MCF 10A (cell line): ENCODE measurements around the gene MTMR10. TPM values are rescaled to one million over a fixed set of nuclear protein-coding genes. Genes with fewer than 3 reads are reported as not detected.
A peak's percentile ranks its signal among the peaks of the same experiment; 100 is the strongest.

ENCODE experiments used
- BruUV-seq: library from RNA; stranded (reverse); fragments of 400-500 nt; replicated peaks from 2 replicates; lab custom pipeline; 2021; lab: Mats Ljungman, UMichigan
- CTCF ChIA-PET: fragments of 300-600 bp; sonication (Branson Sonifier 250); formaldehyde crosslinking; extraction: SDS; loops from one replicate; lab custom pipeline; 2021; ENCODE audit warnings: antibody characterized with exemption, inconsistent platforms; lab: Yijun Ruan, JAX
- POLR2A ChIA-PET: fragments of 300-600, 350-650 bp; sonication (Branson Sonifier 250); formaldehyde crosslinking; extraction: SDS; loops from one replicate; lab custom pipeline; 2020; ENCODE audit warnings: antibody characterized with exemption, inconsistent platforms; lab: Yijun Ruan, JAX
- DNase-seq: peaks from one replicate; pipeline ENCODE4 v3.0.0-alpha.2; 2018; ENCODE audit not compliant: unreplicated experiment
- H3K27ac Mint-ChIP-seq: one replicate; pipeline ENCODE4 v1.8.0; 2022; ENCODE audit warnings: mild to moderate bottlenecking, low read depth, mixed read lengths; ENCODE audit not compliant: unreplicated experiment
- H3K27me3 Mint-ChIP-seq: one replicate; pipeline ENCODE4 v1.8.0; 2022; ENCODE audit warnings: mixed read lengths; ENCODE audit not compliant: insufficient read depth, unreplicated experiment
- H3K36me3 Mint-ChIP-seq: one replicate; pipeline ENCODE4 v1.8.0; 2022; ENCODE audit warnings: mild to moderate bottlenecking, moderate library complexity, mixed read lengths; ENCODE audit not compliant: insufficient read depth, unreplicated experiment
- H3K4me1 Mint-ChIP-seq: one replicate; pipeline ENCODE4 v1.8.0; 2022; ENCODE audit warnings: mixed read lengths; ENCODE audit not compliant: insufficient read depth, unreplicated experiment
- H3K4me3 Mint-ChIP-seq: one replicate; pipeline ENCODE4 v1.8.0; 2022; ENCODE audit warnings: mild to moderate bottlenecking, moderate library complexity, mixed read lengths; ENCODE audit not compliant: unreplicated experiment
- H3K9me3 Mint-ChIP-seq: one replicate; pipeline ENCODE4 v1.8.0; 2022; ENCODE audit warnings: mixed read lengths; ENCODE audit not compliant: unreplicated experiment
- intact Hi-C: fragments of 100-400 bp; cut with micrococcal nuclease; formaldehyde crosslinking; loops from 2 replicates; pipeline ENCODE4 v1.14.1; 2022
- total RNA-seq: library from RNA; stranded (reverse); gene quantifications from 2 replicates; pipeline ENCODE4 v1.2.3, GENCODE V29; 2022
- TF ChIP-seq, protein P1 (sequence below): fragments of 200-600 bp; IDR thresholded peaks from one replicate; pipeline ENCODE4 v1.8.0; 2022; ENCODE audit warnings: antibody characterized with exemption, mild to moderate bottlenecking; ENCODE audit not compliant: unreplicated experiment

MTMR10 gene
- total RNA-seq, 1 experiment from 2014 or later, result 11.4 TPM

DNA sequence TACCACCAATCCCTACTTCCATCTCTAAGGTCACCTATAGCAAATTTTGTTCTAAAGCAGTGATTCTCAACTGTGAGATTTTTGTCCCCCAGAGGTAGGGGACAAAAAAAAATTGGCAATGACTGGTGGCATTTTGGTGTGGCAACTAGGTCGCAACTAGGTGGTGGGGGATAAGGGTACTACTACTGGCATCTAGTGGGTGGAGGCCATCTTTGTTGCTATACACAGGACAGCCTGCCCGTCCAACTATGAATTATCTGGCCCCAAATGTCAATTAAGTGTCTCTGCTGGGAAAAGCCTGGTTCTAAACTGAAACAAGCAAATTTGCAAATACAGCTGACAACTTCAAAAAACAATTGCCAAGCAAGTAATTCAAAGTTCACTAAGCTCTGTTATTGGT is 1.4 kb downstream of the MTMR10 start:
- DNase-seq, result peak; percentile 6
- BruUV-seq, result TSS peak; percentile 53
- Mint-ChIP-seq H3K27ac (peak overlapping the region; percentile 97), H3K36me3 (peaks cover 6% of the 10 kb centered on the region), H3K27me3 (no peaks in the 10 kb centered on the region), H3K4me1 (peaks cover 16% of the 10 kb centered on the region), H3K9me3 (no peaks in the 10 kb centered on the region), H3K4me3 (peak overlapping the region; percentile 92)
- intact Hi-C loops, result loop anchor here (2.0 to 5.0 kb wide), 3 partner anchors 88 to 497 kb away; partner anchors contain the start of gene FAN1
- TF ChIP-seq, protein P1, sequence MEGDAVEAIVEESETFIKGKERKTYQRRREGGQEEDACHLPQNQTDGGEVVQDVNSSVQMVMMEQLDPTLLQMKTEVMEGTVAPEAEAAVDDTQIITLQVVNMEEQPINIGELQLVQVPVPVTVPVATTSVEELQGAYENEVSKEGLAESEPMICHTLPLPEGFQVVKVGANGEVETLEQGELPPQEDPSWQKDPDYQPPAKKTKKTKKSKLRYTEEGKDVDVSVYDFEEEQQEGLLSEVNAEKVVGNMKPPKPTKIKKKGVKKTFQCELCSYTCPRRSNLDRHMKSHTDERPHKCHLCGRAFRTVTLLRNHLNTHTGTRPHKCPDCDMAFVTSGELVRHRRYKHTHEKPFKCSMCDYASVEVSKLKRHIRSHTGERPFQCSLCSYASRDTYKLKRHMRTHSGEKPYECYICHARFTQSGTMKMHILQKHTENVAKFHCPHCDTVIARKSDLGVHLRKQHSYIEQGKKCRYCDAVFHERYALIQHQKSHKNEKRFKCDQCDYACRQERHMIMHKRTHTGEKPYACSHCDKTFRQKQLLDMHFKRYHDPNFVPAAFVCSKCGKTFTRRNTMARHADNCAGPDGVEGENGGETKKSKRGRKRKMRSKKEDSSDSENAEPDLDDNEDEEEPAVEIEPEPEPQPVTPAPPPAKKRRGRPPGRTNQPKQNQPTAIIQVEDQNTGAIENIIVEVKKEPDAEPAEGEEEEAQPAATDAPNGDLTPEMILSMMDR, result no peak
- POLR2A ChIA-PET, result interaction anchor here (0.6 to 4.0 kb wide), 10 partner anchors 9 to 448 kb away, joined by 3 to 35 read pairs (median 4); partner anchors contain the start of gene FAN1
- CTCF ChIA-PET, result interaction anchor here (0.5 to 1.5 kb wide), 2 partner anchors 27 to 1867 kb away, joined by 3 to 5 read pairs; no protein-coding TSS in a partner anchor

DNA sequence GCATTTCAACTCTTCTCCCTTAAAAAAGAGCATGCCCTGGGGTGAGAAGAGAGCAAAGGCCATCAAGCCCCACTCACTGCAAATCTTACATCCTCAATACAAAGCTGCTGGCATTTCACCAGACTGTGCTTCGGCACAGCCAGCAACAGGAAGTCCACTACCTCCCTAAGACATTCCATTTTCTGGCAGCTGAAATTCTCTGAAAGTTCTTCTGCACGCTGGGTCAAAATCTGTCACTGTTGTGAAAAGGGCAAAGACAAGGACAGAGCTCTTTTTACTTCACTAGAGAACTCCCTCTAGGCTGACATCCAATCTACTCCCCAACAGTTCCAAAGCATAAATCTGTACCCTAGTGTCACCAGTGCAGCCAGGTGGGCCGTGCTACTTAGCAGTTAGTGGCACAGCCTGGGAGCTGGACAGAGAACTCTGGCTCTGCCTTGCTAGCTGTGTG is 6.3 kb downstream of the MTMR10 start:
- intact Hi-C loops, result no loop called here
- BruUV-seq, result no TSS peak

DNA sequence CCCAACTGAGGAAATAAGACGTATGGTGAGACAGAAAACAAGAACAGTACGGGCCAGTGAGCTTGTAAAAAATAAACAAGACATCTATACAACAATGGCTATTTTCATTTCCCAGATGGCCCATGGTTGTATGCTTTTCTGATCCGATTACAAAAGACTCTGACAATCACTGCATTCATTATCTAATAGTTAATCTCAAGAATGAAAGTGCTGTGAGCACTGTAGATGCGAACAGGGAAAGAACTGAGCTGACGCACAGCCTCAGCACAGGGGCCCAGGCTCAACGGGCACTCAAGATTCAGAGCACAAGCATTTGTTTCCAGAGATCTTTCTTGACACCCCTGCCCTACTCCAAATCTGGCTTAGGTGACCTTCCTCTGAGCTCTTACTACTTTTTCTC is 6.9 kb downstream of the MTMR10 start:
- ChIA-PET CTCF (no interaction called here), POLR2A (no interaction called here)
- Mint-ChIP-seq H3K36me3 (peaks cover 28% of the 10 kb centered on the region), H3K27ac (no peak overlapping the region), H3K4me3 (no peak overlapping the region), H3K4me1 (peaks cover 21% of the 10 kb centered on the region), H3K9me3 (no peaks in the 10 kb centered on the region), H3K27me3 (no peaks in the 10 kb centered on the region)
- intact Hi-C loops, result no loop called here
- TF ChIP-seq, protein P1, result no peak
- no TSS peak for BruUV-seq
- DNase-seq, result no peak

More for the DNA sequence above, 6.3 kb downstream of the MTMR10 start:
- Mint-ChIP-seq H3K27ac (no peak overlapping the region), H3K36me3 (peaks cover 28% of the 10 kb centered on the region), H3K4me1 (peaks cover 25% of the 10 kb centered on the region), H3K9me3 (no peaks in the 10 kb centered on the region), H3K27me3 (no peaks in the 10 kb centered on the region), H3K4me3 (no peak overlapping the region)
- TF ChIP-seq, protein P1, result no peak
- no peak for DNase-seq
- CTCF ChIA-PET, result interaction anchor here (0.6 kb wide), 1 partner anchor 46 kb away, joined by 3 read pairs; no protein-coding TSS in a partner anchor
- POLR2A ChIA-PET, result interaction anchor here (0.7 to 0.9 kb wide), 2 partner anchors 23 to 144 kb away, joined by 3 read pairs; no protein-coding TSS in a partner anchor

DNA sequence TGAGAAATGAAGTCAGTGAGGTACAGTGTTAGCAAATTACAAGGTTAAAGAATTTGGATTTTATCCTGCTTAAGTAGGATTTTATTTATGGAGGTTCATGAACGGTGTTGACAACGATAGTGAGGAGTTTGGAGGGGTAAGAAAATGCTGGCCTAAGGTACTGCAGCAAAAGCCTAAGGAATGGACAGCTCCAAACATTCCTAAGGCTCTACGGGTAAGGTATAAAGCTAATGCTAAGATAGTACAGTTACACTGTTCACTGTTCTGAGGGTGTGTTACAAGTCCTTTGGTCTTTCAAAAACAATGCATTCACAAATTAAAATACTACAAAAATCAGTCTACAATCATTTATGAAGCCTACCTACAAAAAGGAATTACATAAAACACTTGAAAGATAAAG is 7.3 kb downstream of the MTMR10 start:
- CTCF ChIA-PET, result interaction anchor here (0.7 kb wide), 1 partner anchor 329 kb away, joined by 3 read pairs; no protein-coding TSS in a partner anchor
- intact Hi-C loops, result no loop called here
- Mint-ChIP-seq H3K4me1 (peaks cover 21% of the 10 kb centered on the region), H3K36me3 (peaks cover 28% of the 10 kb centered on the region), H3K4me3 (no peak overlapping the region), H3K9me3 (no peaks in the 10 kb centered on the region), H3K27ac (no peak overlapping the region), H3K27me3 (no peaks in the 10 kb centered on the region)
- DNase-seq, result no peak
- POLR2A ChIA-PET, result interaction anchor here (0.6 kb wide), 1 partner anchor 31 kb away, joined by 5 read pairs; no protein-coding TSS in a partner anchor
- TF ChIP-seq, protein P1, result no peak
- BruUV-seq, result no TSS peak
